ACC112 (cell line): ENCODE data around the gene HEXD.

Experiments used
- H2AFZ ChIP-seq: fragments of 200-600 bp; sonication (generic); one replicate; pipeline ENCODE4 v1.6.0; 2017; ENCODE audit warnings: antibody characterized with exemption, low read length; ENCODE audit not compliant: unreplicated experiment
- H3K27ac ChIP-seq: fragments of 200-600 bp; sonication (generic); 2 replicates; pipeline ENCODE4 v1.5.1; 2014; ENCODE audit warnings: low read depth, mild to moderate bottlenecking, antibody characterized with exemption, low read length, moderate library complexity
- H3K27me3 ChIP-seq: fragments of 200-600 bp; sonication (generic); 2 replicates; pipeline ENCODE4 v1.6.1; 2014; ENCODE audit warnings: mild to moderate bottlenecking, antibody characterized with exemption, low read length, moderate library complexity, mixed read lengths; ENCODE audit not compliant: insufficient read depth
- H3K36me3 ChIP-seq: fragments of 200-600 bp; sonication (generic); 2 replicates; pipeline ENCODE4 v1.6.1; 2016; ENCODE audit warnings: mild to moderate bottlenecking, antibody characterized with exemption, low read length, moderate library complexity, mixed read lengths; ENCODE audit not compliant: insufficient read depth
- H3K4me1 ChIP-seq: fragments of 200-600 bp; sonication (generic); one replicate; pipeline ENCODE4 v1.6.1; 2016; ENCODE audit warnings: low read length, mixed read lengths; ENCODE audit not compliant: insufficient read depth, unreplicated experiment, control insufficient read depth
- H3K4me3 ChIP-seq: fragments of 200-600 bp; sonication (generic); 2 replicates; pipeline ENCODE4 v1.5.1; 2014; ENCODE audit warnings: mild to moderate bottlenecking, low read depth, low read length
- H3K79me2 ChIP-seq: fragments of 200-600 bp; sonication (generic); one replicate; pipeline ENCODE4 v1.6.0; 2016; ENCODE audit warnings: low read length; ENCODE audit not compliant: control insufficient read depth, unreplicated experiment, insufficient read depth

HEXD gene

GRCh38 chr17:82444284-82444893 lies 26.2 kb downstream of the HEXD start:
- Histone ChIP-seq H3K27ac (no peak overlapping the region), H2AFZ (no peak overlapping the region), H3K4me3 (no peak overlapping the region), H3K27me3 (no peaks in the 10 kb centered on the region), H3K79me2 (peaks cover 9% of the 10 kb centered on the region), H3K36me3 (no peaks in the 10 kb centered on the region), H3K4me1 (no peaks in the 10 kb centered on the region)

GRCh38 chr17:82444941-82445521 lies 26.9 kb downstream of the HEXD start:
- H2AFZ ChIP-seq = no peak overlapping the region
- no peaks in the 10 kb centered on the region for H3K27me3 ChIP-seq
- no peaks in the 10 kb centered on the region for H3K36me3 ChIP-seq
- H3K79me2 ChIP-seq = peaks cover 16% of the 10 kb centered on the region
- no peaks in the 10 kb centered on the region for H3K4me1 ChIP-seq
- no peak overlapping the region for H3K27ac ChIP-seq
- H3K4me3 ChIP-seq = no peak overlapping the region

GRCh38 chr17:82445542-82445941 lies 27.4 kb downstream of the HEXD start:
- Histone ChIP-seq H3K27ac (no peak overlapping the region), H3K79me2 (peaks cover 18% of the 10 kb centered on the region), H3K36me3 (no peaks in the 10 kb centered on the region), H3K27me3 (no peaks in the 10 kb centered on the region), H2AFZ (no peak overlapping the region), H3K4me1 (no peaks in the 10 kb centered on the region), H3K4me3 (no peak overlapping the region)

GRCh38 chr17:82446124-82446523 lies 28.0 kb downstream of the HEXD start:
- H3K36me3 ChIP-seq = no peaks in the 10 kb centered on the region

GRCh38 chr17:82446649-82447048 lies 28.5 kb downstream of the HEXD start:
- Histone ChIP-seq H3K27ac (no peak overlapping the region), H2AFZ (no peak overlapping the region), H3K79me2 (peaks cover 18% of the 10 kb centered on the region), H3K4me3 (no peak overlapping the region), H3K4me1 (peaks cover 5% of the 10 kb centered on the region), H3K27me3 (no peaks in the 10 kb centered on the region), H3K36me3 (no peaks in the 10 kb centered on the region)

More at GRCh38 chr17:82446124-82446523, 28.0 kb downstream of the HEXD start:
- peaks cover 18% of the 10 kb centered on the region for H3K79me2 ChIP-seq
- no peak overlapping the region for H2AFZ ChIP-seq
- no peak overlapping the region for H3K4me3 ChIP-seq
- H3K27ac ChIP-seq = no peak overlapping the region
- peaks cover under 1% of the 10 kb centered on the region for H3K4me1 ChIP-seq
- H3K27me3 ChIP-seq = no peaks in the 10 kb centered on the region

GRCh38 chr17:82447876-82448275 lies 29.7 kb downstream of the HEXD start:
- Histone ChIP-seq H3K79me2 (peaks cover 18% of the 10 kb centered on the region), H3K27ac (no peak overlapping the region), H3K4me1 (peaks cover 5% of the 10 kb centered on the region)

GRCh38 chr17:82449131-82449882 lies 31.2 kb downstream of the HEXD start:
- peak overlapping the region; percentile 86 for H3K4me3 ChIP-seq
- H3K4me1 ChIP-seq = peaks cover 5% of the 10 kb centered on the region
- H3K36me3 ChIP-seq = no peaks in the 10 kb centered on the region
- H3K27ac ChIP-seq = no peak overlapping the region
- peaks cover 18% of the 10 kb centered on the region for H3K79me2 ChIP-seq
- H2AFZ ChIP-seq = no peak overlapping the region
- H3K27me3 ChIP-seq = no peaks in the 10 kb centered on the region

More at GRCh38 chr17:82447876-82448275, 29.7 kb downstream of the HEXD start:
- H3K36me3 ChIP-seq = no peaks in the 10 kb centered on the region
- H3K4me3 ChIP-seq = no peak overlapping the region
- no peaks in the 10 kb centered on the region for H3K27me3 ChIP-seq
- H2AFZ ChIP-seq = no peak overlapping the region

- no peak overlapping the region; the same call in 1 of the 2 replicates for H3K27ac ChIP-seq
Observed at GRCh38 chr17:82449883-82450356, 31.8 kb downstream of the HEXD start.

GRCh38 chr17:82450357-82451106 lies 32.4 kb downstream of the HEXD start, which contains the start of gene CYBC1:
CYBC1 (minus strand) TSS chr17:82450752; CDS start chr17:82449254, 1,498 bp downstream.
- Histone ChIP-seq H2AFZ (peak within 1 kb of the TSS; percentile 84), H3K4me1 (peaks cover 5% of the 10 kb centered on the region), H3K27me3 (no peaks in the 10 kb centered on the region), H3K36me3 (no peaks in the 10 kb centered on the region), H3K27ac (peak within 1 kb of the TSS; percentile 64), H3K79me2 (peaks cover 18% of the 10 kb centered on the region), H3K4me3 (peak within 1 kb of the TSS; percentile 86)

More at GRCh38 chr17:82449883-82450356, 31.8 kb downstream of the HEXD start:
- peak overlapping the region; percentile 86 for H3K4me3 ChIP-seq
- peak overlapping the region; percentile 84 for H2AFZ ChIP-seq
- H3K79me2 ChIP-seq = peaks cover 18% of the 10 kb centered on the region
- no peaks in the 10 kb centered on the region for H3K36me3 ChIP-seq
- no peaks in the 10 kb centered on the region for H3K27me3 ChIP-seq
- peaks cover 5% of the 10 kb centered on the region for H3K4me1 ChIP-seq

GRCh38 chr17:82452162-82452561 lies 34.0 kb downstream of the HEXD start:
- H3K36me3 ChIP-seq = no peaks in the 10 kb centered on the region
- H3K27me3 ChIP-seq = no peaks in the 10 kb centered on the region
- no peak overlapping the region for H3K27ac ChIP-seq
- H3K4me3 ChIP-seq = no peak overlapping the region
- no peak overlapping the region for H2AFZ ChIP-seq
- peaks cover 7% of the 10 kb centered on the region for H3K4me1 ChIP-seq
- H3K79me2 ChIP-seq = peaks cover 18% of the 10 kb centered on the region
